T-helper 1 cell treated with Interleukin-12 subunit alpha and Interleukin-12 subunit beta and Interleukin-4 antibody, amounts not matched to agents 30 ng/mL and 1 ng/mL, for 36 hours (primary cell): ENCODE data around the gene XRCC3. TPM values are rescaled to one million over a fixed set of nuclear protein-coding genes. Genes with fewer than 3 reads are reported as not detected.

ENCODE experiments used
- intact Hi-C: fragments of 100-400 bp; cut with micrococcal nuclease; formaldehyde crosslinking; loops from one replicate; pipeline ENCODE4 v1.15.1; 2024
- total RNA-seq: library from RNA; stranded (reverse); gene quantifications from 2 replicates; pipeline ENCODE4 v1.2.3, GENCODE V29; 2022

XRCC3 gene
- total RNA-seq, 1 donor from 2014 or later: 39.6 TPM

DNA sequence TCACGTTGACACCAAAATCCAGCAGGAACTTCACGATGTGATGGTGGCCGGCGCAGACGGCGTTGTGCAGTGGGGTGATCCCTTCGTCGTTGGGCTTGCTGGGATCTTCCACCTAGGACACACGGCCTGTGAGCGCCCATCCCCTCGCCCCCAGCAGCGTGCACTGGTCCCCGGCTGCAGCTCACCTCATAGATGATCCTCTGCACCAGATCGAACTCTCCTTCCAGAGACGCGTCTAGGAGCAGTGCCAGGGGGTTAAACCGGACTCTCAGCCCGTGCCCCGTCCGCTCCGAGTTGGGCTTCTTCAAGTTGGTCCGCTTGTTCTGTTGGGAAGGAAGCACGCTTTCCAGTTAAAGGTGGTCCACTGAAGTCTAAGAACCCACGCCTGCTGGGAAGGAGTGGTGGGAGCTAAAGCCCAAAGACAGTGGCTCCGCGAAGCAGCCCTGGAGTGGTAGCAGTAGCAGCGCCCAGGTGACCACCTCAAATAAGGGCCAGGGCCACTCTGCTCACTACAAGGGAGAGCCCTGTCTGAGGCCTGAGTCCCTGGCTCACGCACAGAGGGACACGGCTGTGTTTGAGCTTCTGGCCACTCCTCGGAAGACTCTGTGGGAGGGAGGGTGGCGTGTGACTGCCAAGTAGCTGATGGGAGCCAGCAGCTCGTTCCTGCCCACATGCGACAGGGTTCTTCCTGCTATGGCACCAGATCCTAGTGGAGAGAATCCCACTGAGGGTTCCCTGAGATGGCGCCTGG is 23.6 kb upstream of the XRCC3 start:
- intact Hi-C loops: no loop called here

- intact Hi-C loops: no loop called here
These were observed 22.9 kb upstream of the XRCC3 start for GRCh38 chr14:103738166-103738565.

DNA sequence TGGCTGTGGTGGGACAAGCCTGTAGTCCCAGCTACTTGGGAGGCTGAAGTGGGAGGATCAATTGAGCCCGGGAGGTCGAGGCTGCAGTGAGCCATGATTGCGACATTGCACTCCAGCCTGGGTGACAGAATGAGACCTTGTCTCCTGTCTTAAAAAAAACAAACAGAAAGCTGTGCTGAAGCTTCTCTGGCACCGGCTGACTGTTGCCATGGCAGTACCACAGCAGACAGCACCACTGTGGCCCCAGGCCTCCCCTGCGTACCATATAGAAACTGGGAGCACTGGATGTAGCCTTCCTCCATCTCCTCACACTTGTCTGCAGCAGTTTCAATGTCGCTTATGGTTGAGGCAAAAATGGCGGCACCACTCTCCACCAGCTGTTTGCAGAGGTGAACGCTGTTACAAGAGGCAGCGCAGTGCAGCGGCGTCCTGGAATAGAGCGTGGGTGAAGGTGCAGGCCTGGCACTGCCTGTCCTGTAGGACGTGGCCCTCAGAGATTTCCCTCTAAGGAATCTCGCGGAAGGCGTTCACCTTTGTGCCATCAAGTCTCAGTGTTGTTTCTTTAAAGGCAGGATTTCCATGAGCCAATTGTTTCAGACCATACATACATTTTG is 22.3 kb upstream of the XRCC3 start:
- intact Hi-C loops: no loop called here

DNA sequence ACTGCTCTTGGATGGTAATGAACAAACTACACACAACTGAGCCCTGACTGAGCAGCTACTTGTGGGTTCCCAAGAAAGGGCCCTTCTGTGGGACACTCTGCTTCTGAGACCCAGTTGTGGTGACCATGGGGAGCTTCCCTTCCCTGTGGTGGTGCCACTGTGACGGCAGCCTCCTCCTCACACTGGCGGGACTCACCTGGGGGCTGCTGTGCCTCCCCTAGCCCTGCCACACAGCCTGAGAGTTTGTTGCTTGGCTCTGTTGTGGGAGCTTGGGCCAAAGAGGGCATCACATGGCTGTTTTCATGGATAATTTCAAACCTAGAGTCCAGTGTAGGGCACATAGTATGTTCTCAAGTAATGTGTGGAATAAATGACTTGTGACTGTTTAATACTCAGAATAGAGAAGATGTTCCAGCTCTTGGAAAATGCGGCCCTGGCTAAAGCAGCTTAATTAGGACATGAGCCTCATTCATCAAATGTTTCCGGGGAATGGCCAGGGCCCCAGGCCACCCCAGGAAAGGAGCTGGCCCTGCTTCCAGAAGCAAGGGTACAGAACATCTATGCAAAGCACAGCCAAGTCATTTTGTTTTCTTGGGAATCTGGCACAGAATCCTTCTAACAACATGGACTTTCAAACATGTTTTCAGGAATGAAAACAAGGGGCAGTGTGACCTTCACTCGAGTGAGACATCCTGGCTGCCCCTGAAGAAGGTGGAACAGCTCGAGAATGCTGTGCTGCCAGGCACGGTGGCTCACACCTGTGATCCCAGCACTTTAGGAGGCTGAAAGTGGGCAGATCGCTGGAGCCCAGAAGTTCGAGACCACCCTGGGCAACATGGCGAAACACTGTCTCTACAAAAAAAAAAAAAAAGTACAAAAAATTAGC is 21.5 kb upstream of the XRCC3 start:
- intact Hi-C loops: no loop called here

DNA sequence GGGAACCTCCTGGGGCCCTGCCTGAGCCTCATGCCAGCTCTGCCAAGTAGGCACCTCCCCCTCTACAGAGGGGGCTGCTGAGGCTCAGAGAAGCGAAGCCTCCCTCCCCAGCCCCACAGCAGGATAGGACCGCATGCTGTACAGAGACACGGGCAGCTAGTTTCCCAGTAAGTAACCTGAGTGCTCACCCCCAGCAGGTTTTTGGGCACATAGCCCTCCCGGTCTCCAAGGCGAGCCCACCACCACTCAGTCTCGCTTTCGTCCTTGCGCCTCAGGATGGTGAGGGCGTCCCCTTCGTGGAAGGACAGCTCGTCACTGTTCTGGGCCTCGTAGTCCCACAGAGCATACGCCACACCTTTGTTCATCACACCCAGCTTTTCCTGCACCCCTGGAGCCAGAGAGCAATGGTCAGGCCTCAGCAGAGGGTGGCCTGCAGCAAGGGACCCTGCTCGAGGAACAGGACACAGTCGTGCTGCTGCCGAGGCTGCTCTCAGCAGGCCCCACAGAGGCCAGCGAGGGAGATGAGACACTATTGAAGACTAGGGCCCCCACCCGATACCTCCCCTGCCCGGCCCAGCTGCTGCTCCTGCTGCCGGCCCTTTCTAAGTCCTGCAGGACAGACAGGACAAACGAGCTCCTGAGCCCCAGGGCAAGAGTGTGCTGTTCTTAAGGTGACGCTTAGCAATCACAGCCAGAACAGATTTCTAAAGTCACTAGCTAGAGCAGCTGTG is 20.7 kb upstream of the XRCC3 start:
- intact Hi-C loops: no loop called here

GRCh38 chr14:103735439-103735814 is 20.2 kb upstream of the XRCC3 start:
- intact Hi-C loops: no loop called here

DNA sequence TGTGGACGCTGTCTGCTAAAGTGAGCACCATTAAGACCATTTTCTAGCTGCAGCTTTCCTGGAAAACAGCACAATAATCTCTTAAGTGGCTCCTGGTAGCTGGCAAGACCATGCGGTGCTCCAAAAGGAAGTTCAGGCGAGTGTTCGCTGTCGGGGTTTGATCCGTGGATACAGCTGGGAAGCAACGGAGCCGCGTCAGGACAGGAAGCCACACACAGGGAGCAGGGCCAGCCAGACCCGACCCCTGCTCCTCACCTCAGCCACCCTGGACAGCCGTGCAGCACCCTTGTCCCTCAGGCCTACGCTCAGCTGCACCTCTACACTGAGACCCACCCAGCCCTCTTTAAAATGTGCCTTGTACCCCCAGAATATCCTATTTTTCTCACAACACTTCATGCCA is 19.8 kb upstream of the XRCC3 start:
- intact Hi-C loops: no loop called here

- intact Hi-C loops: no loop called here
These were observed 19.0 kb upstream of the XRCC3 start for GRCh38 chr14:103734081-103734888.

DNA sequence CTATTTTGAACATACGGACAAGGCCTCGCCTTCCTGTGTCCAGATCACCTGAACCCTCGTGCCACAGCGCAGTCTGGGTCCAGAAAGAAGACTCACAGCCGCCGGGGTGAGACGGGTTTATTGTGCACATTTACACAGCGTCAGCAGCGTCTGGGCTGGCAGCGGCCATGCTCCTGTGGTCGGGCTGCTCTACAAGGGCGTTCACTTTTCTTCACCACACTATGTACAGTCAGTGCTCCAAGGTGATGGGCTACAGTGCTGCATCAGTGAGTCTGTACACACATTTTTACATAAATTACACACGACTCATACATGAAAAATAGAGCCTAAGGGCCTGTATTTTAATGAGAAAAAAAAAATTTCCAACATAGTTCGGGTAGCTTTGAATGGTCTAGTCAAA is 18.4 kb upstream of the XRCC3 start:
- intact Hi-C loops: no loop called here

GRCh38 chr14:103732868-103733620 is 17.8 kb upstream of the XRCC3 start:
- intact Hi-C loops: no loop called here

GRCh38 chr14:103731916-103732867 is 16.9 kb upstream of the XRCC3 start:
- intact Hi-C loops: no loop called here

- intact Hi-C loops: no loop called here
These were observed 16.2 kb upstream of the XRCC3 start for GRCh38 chr14:103731481-103731880.

GRCh38 chr14:103730490-103731035 is 15.3 kb upstream of the XRCC3 start:
- intact Hi-C loops: no loop called here

DNA sequence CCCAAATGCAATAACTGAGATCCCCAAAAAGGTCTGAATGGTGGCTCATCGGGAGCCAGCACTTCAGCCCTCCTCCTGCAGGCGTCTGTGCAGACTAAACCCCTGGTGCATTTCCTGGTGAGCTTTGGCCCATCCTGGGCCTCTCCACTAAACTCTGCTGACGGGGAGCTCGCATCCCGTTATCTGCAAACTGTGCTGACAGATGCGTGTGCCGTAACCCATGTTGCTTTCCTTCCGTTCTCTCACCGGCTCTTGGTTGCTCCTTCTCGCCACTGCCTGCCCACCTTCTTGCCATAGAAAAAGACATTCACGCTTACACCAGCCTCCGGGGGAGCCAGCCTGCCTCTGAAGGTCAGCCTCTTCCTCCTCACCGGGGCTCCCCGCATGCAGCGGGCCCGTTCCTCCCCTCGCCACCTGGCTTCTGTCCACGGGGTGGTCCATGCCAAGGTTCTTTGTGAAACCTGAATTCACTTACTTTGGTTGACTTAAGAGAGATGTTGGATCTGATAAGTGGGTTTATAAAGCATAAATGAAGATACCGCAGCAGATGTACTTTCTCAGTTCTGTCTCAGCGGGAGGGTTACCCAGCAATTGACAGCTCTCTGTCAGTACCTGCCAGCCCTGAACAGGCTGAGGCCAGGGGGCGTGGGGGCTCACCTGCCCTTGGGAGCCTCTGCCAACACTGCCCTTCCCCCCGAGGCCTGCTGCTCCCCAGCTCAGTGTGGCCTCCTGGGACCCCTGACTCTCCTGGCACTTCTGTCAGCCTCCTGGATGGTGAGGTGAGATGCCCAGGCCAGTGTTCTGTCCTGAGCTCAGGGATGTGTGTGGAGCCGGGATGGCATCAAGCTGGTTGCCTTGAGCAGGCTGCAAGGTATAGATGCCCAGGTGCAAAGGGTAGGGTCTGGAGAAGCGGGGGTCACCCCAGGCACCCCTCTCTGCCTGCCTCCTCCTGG is 14.5 kb upstream of the XRCC3 start:
- intact Hi-C loops: no loop called here

GRCh38 chr14:103728721-103729120 is 13.5 kb upstream of the XRCC3 start:
- intact Hi-C loops: no loop called here

DNA sequence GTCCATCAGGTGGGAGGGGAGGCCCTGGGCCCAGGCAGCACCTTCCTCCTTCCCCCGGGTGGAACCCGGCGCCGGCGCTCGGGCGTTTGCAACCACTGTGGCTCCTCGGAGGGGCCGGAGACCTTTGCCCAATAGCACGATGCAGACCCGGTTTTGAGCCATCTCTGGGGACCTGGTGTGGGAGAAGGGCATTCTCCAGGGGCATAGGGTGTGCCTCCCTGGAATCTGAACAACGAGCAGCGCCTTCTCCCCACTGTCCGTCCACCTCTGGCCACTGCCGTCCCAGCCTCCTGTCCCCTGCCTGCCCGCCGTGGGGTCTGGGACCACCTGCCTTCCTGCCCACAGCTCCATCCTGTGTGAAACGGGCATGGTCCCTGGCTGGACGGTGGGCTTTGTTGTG is 12.9 kb upstream of the XRCC3 start:
- intact Hi-C loops: no loop called here

DNA sequence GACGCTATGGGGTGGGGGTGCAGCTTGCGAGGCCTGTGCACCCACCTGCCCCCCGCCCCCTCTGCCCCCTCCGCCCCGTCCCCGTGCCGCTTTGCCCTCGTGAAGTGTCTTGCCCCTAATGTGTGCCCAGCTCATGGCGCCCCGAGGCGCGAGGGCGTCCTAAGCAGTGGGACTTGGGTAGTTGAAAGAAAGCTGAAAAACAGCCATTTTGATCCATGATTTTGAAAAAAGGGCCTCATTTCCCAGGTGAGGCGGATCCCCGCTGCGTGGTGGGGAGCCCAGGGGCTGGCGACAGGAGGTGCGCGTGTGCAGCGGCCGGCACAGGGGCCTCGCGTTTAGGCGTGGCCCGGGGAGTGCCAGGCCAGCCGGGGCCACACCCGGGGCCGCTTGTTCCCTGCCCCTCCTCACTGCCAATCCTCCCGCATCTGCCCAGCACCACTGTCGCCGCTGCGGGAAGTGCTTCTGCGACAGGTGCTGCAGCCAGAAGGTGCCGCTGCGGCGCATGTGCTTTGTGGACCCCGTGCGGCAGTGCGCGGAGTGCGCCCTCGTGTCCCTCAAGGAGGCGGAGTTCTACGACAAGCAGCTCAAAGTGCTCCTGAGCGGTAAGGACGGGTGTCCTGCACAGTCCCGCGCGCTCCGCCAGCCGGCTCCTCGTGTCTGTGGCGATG is 12.2 kb upstream of the XRCC3 start:
- intact Hi-C loops: no loop called here
